ENCODE data around the gene GSS.

DNA sequence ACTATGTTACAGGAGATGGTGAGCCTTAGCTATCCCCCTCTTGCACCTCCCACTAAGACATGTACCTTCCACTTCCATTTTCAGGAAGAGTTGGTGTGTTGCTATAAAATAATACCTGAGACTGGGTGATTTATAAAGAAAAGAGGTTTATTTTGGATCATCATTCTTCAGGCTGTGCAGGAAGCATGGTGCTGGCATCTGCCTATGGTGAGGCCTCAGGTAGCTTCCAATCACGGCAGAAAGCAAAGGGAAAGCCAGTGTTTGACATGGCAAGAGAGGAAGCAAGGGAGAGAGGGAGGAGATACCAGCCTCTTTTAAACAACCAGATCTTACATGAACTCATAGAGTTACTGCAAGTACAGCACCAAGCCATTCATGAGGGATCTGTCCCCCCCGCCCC, 32.2 kb downstream of the GSS start:
- TF ChIP-seq, protein P1, sequence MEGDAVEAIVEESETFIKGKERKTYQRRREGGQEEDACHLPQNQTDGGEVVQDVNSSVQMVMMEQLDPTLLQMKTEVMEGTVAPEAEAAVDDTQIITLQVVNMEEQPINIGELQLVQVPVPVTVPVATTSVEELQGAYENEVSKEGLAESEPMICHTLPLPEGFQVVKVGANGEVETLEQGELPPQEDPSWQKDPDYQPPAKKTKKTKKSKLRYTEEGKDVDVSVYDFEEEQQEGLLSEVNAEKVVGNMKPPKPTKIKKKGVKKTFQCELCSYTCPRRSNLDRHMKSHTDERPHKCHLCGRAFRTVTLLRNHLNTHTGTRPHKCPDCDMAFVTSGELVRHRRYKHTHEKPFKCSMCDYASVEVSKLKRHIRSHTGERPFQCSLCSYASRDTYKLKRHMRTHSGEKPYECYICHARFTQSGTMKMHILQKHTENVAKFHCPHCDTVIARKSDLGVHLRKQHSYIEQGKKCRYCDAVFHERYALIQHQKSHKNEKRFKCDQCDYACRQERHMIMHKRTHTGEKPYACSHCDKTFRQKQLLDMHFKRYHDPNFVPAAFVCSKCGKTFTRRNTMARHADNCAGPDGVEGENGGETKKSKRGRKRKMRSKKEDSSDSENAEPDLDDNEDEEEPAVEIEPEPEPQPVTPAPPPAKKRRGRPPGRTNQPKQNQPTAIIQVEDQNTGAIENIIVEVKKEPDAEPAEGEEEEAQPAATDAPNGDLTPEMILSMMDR (IDR thresholded peaks at IDR 0.05) = no peak
- TF ChIP-seq POLR2A (IDR thresholded peaks at IDR 0.05) (no peak), POLR2AphosphoS5 (IDR thresholded peaks at IDR 0.05; ENCODE audit: insufficient read depth in 1 of 2, low read depth in 1 of 2) (no peak)
